Stimulated activated CD4-positive, alpha-beta T cell treated with anti-CD3 and anti-CD28 coated beads, Interleukin-15, amount 100 ng/mL, for 24 hours (primary cell): Measurements from ENCODE around the gene LSM11.

Experiments used
- DNase-seq: peaks from one replicate; pipeline ENCODE4 v3.0.0-alpha.2; 2020

LSM11 gene

DNA sequence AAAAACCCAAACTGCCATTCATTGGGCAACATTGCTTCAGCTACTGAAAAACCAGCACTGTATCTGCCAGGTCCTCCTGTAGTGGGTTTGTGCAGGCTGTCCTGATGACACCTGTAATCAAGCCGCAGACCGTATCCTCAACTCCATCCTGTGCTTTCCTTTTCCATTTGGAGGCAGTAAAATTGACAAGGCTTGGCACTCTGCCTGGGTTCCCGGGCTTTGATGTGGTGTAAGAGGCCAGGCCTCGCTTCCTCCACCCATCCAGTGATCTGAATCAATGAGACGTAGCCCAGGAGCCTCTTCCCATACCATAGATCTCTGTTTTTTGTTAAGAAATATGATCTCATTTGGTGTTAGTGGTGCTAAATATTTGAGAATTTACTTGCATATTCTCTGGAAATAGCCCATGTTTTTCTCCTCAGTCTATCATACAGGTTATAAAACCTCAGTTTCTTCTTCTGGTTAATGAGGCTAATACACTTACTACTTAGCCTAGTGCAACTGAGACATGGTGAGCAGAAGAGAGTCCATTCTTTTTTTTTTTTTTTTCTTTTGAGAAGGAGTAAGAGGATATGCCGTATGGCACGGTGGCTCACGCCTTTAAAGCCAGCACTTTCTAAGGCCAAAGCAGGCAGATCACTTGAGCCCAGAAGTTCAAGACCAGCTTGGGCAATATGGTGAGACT is 34.8 kb downstream of the LSM11 start:
- DNase-seq = peak; percentile 5

DNA sequence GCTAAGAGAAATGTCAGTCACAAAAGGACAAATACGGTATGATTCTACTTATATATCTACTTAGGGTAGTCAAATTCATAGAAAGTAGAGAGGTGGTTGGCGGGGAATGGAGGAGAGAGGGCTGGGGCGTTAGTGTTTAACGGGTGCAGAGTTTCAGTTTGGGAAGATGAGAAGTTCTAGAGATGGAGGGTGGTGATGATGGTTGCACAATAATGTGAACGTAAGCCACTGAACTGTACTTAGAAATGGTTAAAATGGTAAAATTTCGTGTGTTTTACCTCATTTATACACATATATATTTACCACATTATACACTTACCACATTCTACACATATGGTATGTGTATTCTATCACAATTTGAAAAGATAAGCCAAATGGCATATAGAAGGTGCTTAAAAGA is 35.7 kb downstream of the LSM11 start:
- DNase-seq = no peak

DNA sequence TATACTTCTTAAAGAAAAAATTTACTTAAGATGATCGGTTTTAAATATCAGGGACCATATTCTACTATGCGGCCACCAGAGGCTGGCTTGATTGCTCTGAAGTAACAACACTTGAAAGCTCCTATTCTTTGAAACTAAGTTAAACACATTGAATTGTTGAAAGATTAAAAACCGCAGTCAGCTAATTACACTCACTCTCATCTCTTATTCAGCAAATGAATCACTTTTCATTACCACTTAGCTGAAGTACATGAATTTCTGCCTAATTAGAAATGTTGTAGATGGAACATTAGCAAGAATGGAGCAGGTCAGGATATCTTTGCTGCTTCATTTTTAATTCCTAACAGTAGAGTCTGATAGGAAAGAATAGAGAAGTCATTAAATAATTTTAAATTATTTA is 42.3 kb downstream of the LSM11 start:
- DNase-seq = no peak

DNA sequence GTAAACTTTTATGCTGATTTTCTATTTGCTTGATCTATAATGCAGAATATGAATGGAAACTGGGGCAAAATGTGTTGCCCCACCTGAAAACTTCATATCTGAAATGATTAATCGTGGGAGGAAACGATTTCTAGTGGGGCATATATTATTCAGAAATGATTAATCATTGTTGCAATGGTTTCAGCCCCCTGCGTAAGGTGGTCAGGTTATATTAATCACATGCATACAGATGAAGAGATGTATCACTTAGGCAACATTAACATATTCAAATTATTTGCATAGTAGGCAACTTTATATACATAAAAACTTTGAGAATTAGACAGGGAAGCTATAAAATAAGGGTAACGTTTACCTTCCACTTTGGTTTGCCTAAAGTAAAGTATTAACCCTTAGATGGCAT is 49.8 kb downstream of the LSM11 start:
- peak; percentile 16 for DNase-seq

DNA sequence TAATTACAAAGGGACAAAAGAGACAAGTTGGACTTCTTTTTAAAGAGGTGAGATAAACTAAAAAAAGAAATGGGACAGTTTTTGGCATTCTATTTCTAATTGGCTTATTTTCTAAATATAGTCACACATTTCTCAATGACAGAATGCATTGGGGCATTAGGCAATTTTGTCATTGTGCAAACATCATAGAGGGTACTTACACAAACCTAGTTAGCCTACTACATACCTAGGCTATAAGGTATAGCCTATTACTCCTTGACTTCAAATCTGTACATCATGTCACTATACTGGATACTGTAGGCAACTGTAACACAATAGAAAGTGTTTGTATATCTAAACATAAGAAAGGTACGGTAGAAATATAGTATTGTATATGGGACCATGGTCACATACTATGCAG is 56.1 kb downstream of the LSM11 start:
- no peak for DNase-seq

DNA sequence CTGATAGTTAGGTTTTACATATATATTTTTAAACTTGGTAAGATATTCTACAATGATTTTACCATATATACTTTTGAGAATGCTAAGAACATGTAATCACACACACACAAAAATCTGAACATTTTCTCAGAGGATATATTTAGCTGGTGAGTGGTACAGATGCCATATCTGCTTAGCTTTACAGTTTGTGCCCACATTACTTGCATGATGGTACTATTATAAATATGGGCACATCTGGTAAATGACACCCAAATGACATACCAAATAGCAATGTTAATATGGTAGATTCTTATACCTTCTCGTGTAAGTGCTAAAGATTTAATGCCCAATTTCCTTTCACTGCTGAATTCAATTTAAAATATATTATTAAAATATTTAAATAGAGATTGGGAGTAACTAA is 56.6 kb downstream of the LSM11 start:
- DNase-seq = no peak

DNA sequence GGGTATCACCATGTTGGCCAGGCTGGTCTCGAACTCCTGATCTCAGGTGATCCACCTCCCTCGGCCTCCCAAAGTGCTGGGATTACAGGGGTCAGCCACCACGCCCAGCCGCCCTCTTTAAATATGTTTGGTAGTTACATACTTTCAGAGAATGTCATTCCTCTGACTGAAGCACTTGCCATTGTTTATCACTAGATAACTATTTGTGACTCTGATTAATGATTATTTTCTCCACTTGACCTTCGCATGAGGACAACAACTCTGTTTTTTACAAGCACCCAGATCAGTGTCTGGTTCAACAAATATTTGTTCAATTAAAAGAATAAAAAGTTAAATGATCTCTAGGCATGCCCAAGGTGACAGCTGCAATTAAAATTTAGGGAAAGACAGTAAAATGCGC is 59.2 kb downstream of the LSM11 start:
- no peak for DNase-seq

DNA sequence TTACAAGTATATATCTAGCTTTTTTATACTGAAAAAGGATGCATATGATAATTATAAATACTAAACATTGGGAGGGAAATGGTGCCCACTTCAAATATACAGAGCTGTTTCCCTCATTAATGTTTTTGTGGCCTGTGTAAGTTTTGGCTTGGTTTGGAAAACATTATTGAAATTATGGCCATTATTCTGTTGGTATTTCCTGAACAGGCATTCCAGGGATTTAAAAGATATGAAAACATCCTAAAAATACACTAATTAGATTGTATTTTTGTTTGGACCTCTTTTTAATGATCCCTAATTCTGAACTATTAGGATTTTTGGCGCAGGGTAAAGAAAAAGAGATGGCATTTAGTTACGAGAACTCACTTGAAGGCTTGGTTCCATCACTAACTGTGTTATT is 64.5 kb downstream of the LSM11 start:
- no peak for DNase-seq
